Amniotic epithelial cell (primary cell): Measurements from ENCODE around the gene FUT8.
"Not testable (repeated sequence)": the region's sequence is repeated elsewhere in the genome, so short reads cannot be mapped to it uniquely, and the experiment has no call there.

ENCODE experiments used
- DNase-seq: peaks from one replicate; pipeline ENCODE4 v3.0.0-alpha.2; 2010; ENCODE audit warnings: low read depth

FUT8 gene

DNA sequence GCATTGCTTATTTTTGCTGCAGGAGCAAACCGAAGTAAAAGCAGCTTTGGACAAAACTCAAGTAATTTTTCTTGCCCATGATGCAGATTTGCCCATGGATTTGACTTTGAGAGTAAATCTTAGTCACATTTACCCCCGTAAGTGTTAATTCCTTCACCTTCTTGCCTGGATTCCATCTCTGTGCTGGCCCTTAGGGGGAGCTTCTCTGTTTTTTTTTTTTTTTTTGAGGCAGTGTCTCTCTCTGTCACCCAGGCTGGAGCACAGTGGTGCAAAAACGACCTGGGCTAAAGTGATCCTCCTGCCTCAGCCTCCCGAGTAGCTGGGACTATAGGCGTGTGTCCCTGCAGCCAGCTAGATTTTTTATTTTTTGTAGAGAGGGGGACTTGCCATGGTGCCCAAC, 210.2 kb downstream of the FUT8 start:
- DNase-seq = no peak

DNA sequence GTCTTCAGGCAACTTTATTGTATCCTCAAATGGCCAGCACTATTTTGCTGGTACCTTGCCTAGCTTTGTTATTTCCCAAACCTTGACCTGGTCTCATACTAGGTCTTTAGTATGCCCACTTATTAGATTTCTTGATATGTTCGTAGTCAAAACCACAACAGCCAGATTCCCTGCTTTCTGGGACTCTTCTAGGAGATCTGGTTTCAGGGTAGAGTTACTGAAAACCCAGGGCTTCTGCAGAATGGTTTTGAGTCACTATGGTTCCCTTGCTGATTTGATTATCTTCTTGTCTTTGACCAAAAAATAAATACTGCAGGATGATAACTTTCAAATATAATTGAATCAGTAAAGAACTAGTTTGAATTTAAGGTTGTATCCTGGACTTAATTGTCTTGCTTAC, 211.2 kb downstream of the FUT8 start:
- DNase-seq = no peak

DNA sequence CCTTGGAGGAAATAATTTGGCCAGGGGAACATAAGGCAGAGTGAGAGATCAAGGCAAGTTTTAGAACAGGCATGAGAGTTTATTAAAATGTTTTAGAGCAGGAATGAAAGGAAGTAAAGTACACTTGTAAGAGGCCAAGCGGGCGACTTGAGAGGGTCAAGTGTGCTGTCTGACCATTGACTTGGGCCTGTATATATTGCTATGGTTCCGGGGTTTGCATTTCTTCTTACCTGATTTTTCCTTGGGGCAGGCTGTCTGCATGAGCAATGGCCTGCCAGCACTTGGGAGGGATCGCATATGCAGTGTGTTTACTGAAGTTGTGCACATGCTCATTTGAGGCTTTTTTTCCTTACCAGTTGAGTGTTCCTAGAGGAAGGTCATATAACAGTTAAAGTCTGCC, 214.8 kb downstream of the FUT8 start:
- no peak for DNase-seq

DNA sequence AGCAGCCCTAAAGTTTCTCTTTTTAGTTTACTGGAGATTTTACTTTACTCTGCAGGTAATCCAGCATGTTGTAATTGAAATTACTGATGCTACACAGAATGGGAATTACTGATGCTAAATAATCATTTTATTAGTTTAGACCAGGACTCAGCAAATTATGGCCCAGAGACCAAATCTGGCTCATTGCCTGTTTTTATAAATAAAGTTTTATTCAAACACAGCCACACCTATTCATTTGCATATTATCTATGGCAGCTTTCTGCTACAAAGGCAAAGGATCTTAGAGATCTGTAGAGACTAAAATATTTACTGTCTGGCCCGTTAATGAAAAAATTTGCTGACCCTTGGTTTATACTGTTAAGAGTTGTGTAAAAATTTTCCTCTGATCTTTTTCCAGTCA, 216.1 kb downstream of the FUT8 start:
- DNase-seq = no peak

DNA sequence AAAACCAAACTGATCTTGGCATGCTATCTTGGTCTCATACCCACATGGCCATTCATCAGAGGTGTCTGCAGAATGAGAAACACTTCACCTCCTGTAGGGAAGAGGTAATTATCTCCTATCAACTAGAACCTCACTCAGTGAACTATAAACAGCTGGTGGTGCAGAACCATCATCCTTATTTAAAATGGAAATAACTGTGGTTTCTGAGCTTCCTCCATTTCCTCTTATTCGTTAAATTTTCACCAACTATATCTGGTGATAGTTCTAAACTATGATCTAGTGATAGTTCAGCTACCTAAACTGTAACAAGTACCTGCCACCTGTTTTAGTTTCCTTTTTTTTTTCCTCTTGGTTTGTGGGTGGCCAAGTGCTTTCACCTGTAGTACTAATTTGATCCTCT, 218.5 kb downstream of the FUT8 start:
- DNase-seq = no peak

DNA sequence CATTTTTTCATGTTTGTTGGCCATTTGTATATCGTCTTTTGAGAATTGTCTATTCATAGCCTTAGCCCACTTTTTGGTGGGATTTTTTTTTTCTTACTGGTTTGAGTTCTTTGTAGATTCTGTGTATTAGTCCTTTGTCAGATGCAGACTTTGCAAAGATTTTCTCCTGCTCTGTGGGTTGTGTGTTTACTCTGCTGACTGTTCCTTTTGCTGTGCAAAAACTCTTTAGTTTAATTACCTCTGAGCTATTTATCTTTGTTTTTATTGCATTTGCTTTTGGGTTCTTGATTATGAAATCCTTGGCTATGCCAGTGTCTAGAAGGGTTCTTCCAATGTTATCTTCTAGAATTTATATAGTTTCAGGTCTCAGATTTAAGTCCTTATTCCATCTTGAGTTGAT, 220.0 kb downstream of the FUT8 start:
- no peak for DNase-seq

DNA sequence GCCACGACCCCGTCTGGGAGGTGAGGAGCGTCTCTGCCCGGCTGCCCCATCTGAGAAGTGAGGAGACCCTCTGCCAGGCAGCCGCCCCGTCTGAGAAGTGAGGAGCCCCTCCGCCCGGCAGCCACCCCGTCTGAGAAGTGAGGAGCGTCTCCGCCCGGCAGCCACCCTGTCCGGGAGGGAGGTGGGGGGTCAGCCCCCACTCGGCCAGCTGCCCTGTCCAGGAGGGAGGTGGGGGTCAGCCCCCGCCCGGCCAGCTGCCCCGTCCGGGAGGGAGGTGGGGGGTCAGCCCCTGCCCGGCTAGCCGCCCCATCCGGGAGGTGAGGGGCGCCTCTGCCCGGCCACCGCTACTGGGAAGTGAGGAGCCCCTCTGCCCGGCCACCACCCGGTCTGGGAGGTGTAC, 221.1 kb downstream of the FUT8 start:
- DNase-seq = not testable (repeated sequence)

DNA sequence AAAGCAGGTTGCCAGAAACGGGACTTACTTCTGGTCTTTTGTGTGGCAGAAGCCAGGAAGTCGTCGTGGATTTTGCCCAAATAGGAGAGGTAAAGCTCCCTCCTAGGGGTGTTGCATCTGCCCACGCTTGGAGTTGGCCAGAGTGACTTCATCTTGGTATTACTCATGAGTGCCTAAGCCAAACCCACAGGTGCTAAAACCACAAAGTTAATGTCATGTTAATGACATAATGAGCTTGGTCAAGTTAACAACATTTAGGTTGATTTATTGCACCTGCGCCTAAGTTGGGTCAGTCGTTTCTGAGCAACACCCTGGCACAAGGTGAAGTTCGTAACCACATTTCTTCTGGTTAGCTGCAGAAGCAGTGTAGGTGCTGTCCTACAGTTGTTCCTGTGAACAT, 225.2 kb downstream of the FUT8 start:
- DNase-seq = peak; percentile 7

DNA sequence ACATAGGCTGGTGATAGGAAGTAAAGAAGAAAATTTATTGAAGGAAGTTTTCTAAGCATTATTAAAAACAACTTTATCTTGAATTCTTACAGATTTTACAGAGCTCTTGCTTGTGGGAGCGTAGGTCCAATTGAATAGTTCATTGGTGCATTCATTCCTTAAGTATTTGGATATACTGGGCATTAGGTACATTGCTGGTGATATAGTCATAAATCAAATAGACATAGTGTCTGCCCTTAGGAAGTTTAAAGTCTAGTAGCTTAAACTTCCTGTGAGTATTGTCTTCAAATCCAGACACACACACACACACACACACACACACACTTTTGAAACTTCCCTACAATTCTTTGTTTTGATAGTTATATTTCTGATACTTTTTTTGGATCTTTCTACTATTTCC, 226.7 kb downstream of the FUT8 start:
- peak; percentile 20 for DNase-seq

DNA sequence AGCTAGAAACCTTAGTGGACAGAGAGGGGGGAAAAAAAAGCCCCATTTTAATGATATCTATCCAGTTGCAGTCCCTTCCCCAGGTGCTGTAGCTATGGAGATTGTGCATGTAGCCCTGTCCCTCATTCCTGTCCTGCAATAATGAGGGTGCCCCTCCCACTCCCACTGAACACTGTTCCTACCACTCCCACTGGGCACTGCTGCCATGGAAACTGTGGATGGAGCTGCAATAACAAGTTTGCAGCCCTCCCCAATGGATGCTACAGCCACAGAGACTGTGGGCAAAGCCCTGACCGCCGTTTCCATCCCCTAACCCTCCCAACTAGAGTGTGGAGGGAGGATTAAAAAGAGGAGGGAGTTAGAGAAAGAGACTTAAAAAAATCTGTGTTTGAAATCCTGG, 238.3 kb downstream of the FUT8 start:
- no peak for DNase-seq

DNA sequence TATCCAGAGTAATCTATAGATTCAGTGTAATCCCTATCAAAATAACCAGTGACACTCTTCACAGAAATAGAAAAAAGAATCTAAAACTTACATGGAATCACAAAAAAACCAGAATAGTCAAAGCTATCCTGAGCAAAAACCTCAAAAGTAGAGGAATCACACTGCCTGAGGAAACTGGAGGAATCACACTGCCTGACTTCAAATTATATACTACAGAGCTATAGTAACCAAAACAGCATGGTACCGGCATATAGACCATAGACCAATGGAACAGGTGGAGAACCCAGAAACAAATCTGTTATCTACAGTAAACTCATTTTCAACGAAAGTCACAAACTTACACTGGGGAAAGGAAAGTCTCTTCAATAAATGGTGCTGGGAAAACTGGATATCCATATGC, 244.0 kb downstream of the FUT8 start:
- DNase-seq = no peak

DNA sequence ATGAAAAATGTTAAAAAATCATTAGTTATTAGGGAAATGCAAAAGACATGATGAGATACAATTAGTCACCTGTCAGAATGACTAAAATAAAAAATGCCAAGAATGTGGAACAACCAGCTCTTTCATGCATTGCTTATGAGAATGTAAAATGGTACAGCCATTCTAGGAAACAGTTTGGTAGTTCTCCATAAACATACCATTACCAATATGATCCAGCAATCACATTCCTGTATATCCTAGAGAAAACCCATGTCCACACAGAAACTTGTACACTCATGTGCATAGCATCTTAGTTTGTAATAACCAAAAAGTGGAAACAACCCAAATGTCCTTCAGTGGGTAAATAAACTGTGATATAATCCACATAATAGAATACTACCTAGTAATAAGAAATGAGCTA, 245.7 kb downstream of the FUT8 start:
- peak; percentile 40 for DNase-seq

DNA sequence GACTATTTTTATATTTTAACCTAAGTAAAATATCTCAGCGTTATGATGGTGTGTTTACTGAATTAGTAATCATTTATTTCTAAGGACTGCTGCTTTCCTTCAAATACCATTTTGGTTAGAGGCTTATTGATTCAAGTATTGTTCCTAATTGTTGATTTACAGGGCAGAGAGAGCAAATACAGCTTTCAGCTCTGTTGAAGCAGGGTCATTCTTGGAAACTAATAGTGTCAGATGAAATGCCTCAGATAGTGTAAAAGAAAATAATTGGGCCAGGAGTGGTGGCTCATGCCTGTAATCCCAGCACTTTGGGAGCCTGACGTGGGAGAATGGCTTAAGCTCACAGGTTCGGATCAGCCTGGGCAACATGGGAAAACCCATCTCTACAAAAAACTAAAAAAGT, 249.3 kb downstream of the FUT8 start:
- DNase-seq = no peak

DNA sequence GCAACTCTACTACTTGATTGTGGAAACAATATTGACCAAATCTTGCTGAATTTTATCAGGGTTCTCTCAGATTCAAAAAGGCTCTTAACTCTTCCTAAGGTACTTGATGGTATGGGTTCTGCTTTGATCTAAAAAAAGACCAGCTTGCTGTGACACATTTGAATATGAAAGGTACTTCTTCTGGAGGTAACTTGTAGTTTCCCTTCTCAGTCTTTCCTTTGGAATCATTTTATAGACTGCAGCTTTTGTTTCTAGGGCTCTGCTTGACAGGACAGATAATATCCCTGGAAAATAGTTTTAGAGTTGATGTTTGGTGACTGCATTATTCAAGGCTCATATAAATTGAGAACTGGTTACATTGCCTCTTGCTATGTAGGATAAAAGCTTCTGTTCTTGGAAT, 251.9 kb downstream of the FUT8 start:
- DNase-seq = no peak

DNA sequence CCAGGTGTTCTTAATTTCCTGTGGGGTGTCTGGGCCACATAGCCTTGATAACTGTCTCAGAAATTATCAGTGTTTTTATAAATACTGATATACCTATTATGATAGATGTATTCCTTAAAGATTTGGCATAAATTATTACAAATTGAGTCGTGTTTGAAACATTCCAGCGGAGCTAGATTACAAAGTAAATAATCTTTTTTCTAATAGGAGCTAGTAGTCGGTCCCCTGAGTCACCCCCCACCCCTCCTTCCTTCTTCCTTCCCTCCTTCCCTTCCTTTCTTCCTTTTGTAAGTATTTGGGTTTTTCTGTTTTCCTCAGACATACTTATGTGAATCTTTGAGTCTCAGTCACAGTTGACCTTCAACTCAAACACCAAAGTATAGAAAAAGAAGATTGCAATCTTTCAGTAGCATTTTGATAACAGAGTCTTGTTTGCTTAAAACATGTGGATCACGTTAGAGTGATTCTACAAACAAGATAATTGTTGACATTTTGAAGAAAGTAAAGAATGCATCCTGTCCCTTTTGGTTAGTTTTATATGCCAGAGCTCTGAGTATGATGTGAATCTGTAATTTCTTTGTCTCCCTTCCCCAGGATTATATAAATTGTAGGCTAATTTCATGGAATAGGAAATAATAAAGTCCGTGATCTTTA, 264.0 kb downstream of the FUT8 start:
- DNase-seq = no peak

DNA sequence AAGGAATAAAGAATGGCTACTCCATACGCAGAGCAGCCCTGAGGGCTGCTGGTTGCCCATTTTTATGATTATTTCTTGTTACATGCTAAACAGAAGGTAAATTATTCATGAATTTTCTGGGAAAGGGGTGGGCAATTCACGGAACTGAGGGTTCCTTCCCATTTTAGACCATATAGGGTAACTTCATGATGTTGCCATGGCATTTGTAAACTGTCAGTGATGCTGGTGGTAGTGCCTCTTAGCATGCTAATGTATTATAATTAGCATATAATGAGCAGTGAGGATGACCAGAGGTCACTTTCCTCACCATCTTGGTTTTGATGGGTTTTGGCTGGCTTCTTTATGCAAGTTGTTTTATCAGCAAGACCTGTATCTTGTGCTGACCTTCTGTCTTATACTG, 273.0 kb downstream of the FUT8 start:
- no peak for DNase-seq

DNA sequence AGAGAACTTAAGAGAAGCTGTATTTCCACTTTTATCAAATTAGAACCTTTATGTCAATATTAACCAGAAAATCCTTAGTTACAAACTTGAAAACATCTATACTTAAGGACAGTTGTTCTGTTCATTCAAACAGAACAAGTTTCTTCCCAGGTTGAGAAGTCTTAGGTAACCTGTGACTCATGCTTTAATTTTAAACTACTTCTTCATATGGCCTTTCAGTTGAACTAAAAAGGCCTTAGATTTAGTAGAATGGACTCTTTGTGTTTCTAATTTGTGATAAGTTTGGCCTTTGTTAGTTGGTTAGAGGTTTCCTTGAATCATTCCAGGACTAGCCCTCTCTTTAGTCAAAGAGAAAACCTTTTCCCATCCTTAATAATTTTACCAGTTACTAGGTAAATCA, 274.2 kb downstream of the FUT8 start:
- no peak for DNase-seq

DNA sequence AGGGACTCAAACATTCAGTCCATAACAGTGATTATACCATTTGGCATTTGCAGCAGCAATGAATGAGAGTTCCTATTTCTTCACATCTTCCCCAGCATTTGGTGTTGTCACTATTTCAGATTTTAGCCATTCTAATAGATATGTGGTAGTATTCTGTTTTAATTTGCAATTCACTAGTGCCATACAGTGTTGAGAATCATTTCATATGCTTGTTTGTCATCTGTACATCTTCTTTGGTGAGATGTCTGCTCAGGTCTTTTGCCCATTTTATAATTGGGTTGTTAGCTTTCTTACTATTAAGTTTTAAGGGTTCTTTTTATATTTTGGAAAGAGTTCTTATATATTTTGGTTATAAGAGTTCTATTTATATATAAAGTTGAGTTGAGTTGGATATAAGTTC, 276.5 kb downstream of the FUT8 start:
- DNase-seq = no peak

DNA sequence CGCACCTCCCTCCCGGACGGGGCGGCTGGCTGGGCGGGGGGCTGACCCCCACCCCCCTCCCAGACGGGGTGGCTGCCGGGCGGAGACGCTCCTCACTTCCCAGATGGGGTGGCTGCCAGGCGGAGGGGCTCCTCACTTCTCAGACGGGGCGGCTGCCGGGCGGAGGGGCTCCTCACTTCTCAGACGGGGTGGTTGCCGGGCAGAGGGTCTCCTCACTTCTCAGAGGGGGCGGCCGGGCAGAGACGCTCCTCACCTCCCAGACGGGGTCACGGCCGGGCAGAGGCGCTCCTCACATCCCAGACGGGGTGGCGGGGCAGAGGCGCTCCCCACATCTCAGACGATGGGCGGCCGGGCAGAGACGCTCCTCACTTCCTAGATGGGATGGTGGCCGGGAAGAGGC, 280.0 kb downstream of the FUT8 start:
- DNase-seq = not testable (repeated sequence)

DNA sequence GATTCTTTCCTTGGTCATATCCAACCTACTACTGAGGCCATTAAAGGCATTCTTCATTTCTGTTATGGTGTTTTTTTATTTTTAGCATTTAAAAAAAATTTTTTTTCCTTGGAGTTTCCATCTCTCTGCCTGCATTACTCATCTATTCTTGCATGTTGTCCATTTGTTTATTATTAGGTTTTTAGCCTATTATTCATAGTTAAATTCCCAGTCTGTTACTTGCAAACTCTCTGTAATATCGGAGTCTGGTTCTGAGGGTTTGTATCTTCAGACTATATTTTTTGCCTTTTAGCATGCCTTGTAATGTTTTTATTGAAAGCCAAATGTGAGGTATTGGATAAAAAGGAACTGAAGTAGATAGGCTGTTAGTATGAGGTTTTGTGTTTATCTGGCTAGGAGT, 284.3 kb downstream of the FUT8 start:
- DNase-seq = no peak

DNA sequence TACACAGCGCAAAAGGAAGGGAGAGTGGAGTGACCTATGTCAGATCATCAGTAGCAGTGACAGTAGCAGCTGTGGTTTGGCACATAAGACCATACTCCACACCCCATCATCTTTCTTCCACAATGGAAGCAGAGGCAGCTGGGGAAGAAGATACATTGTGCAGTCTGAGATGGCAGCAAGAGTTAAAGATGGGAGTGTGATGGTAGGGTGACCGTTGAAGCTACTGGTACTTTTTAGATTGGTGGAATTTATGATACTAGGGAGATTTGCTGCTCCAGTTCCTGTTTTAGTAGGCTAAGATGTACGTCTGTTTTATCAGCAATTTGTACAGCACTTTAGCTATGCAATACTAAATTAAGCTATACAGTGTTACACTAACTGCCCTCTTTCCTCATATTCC, 291.0 kb downstream of the FUT8 start:
- no peak for DNase-seq

DNA sequence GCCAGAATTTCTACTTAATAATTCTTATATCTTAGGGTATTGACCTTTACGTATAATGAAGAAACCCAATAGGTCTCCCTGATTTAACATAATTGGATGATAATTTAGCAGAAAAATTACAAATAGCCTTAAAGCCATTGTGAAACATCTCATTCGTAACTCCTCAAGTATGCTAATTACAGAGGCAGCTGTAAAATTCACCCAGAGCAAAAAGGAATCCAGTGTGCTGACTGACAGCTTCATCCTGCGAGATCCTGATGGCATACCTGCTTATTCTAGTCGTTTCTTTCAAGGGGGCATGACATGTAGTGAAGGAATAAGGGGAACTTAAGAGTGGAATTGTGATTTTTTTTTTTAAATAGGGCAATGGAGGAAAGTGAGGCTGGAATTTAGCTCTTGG, 291.5 kb downstream of the FUT8 start:
- DNase-seq = peak; percentile 12

DNA sequence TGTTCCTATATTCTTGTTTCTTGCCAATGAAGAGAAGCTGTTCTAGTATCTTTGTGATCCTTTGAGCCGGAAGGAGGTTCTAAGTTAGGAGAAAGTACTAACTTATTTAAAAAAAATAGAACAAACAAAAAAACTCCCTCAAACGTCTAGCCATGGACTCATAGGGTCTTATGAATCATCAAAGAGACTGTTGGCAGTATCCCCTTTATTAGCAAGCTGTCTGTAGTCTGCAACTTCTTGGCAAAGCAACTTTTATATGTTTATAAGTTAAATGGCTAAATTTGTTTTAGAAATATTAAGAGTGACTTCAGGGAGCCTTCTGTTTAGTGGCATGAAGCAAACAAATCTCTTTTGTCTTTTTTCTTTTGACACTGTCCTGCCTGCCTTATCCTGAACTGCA, 291.9 kb downstream of the FUT8 start:
- DNase-seq = peak; percentile 17

DNA sequence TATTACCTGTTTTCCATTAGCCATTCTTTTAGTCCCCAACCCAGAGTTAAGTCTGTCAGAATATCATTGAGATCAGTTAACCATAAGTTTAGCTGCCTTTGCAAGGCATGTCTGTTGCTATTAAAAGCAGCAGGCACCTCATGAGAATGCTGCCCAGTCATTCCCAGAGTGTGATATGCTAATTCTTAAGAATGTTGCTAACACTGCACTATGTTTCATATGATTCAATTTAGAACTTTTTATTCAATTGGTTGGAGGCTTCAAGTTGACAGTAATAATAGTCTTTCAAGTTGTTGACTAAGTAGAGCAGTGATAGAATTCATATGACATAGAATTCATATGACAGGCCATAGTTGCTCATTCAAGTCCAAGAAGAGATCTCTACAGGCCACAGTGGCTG, 292.3 kb downstream of the FUT8 start:
- DNase-seq = peak; percentile 2

DNA sequence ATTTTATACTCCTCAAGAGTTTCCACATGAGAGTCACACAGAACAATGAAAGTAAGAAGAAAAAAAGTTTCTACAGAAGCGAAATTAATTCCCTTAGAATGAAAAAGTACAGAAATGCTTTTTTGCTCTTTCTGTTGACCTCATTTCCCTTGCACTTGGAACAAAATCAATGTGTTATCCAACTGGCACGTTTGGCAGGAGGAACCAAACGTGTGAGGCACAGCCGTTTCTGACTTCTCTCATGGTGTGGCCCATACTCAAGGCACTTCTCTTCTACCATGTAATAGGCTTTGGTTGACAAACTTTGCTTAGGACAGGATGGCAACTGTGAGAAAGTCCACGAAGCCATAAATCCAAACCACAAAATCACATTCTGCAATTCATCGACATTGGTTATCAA, 297.0 kb downstream of the FUT8 start:
- DNase-seq = no peak
